Measurements from ENCODE around the gene GDPD3. TPM values are rescaled to one million over a fixed set of nuclear protein-coding genes. Genes with fewer than 3 reads are reported as not detected.

The GDPD3 gene
- total and polyA plus RNA-seq, 2 of the 13 experiments (the other 11 are each of a cell fraction or from before 2014, with no cell fraction given), result 18.7 to 20.6 TPM

GRCh38 chr16:30112197-30113030 lies 923 bp downstream of the GDPD3 start (continued):
- TF ChIP-seq AHR (CRISPR knock-in tag; IDR thresholded peaks at IDR 0.05) (peak; percentile 16; the same call in 1 of the 2 replicates), CENPT (CRISPR knock-in tag; IDR thresholded peaks at IDR 0.05; ENCODE audit: low read depth) (peak; percentile 93), SP2 (CRISPR knock-in tag; IDR thresholded peaks at IDR 0.05) (no peak; the same call in 1 of the 2 replicates), ZNF282 (IDR thresholded peaks at IDR 0.05; ENCODE audit: partially characterized antibody) (no peak), TBL1XR1 (IDR thresholded peaks at IDR 0.05; ENCODE audit: borderline replicate concordance, low read length, partially characterized antibody) (no peak), ZNF101 (CRISPR knock-in tag; IDR thresholded peaks at IDR 0.05; ENCODE audit: borderline replicate concordance, low read depth) (0 out of 2 replicates have a peak, but pooled peaks have one; percentile 5), ZNF782 (CRISPR knock-in tag; IDR thresholded peaks at IDR 0.05; ENCODE audit: borderline replicate concordance) (peak; percentile 81; the same call in 1 of the 2 replicates), NFE2L2 (IDR thresholded peaks at IDR 0.05; ENCODE audit: low read length) (0 out of 2 replicates have a peak, but pooled peaks have one; percentile 14), CSRNP1 (CRISPR knock-in tag; IDR thresholded peaks at IDR 0.05) (no peak), SSRP1 (CRISPR knock-in tag; IDR thresholded peaks at IDR 0.05) (peak; percentile 74; the same call in 1 of the 2 replicates), SALL2 (CRISPR knock-in tag; IDR thresholded peaks at IDR 0.05) (peak; percentile 60; the same call in 1 of the 2 replicates), ZNF710 (CRISPR knock-in tag; IDR thresholded peaks at IDR 0.05; ENCODE audit: borderline replicate concordance) (peak; percentile 70; the same call in 1 of the 2 replicates), TBP (CRISPR knock-in tag; IDR thresholded peaks at IDR 0.05) (no peak), ZBTB38 (CRISPR knock-in tag; IDR thresholded peaks at IDR 0.05) (peak; percentile 79; the same call in 1 of the 2 replicates), UBTF (CRISPR knock-in tag; IDR thresholded peaks at IDR 0.05) (peak; percentile 80), XRCC5 (optimal IDR thresholded peaks at IDR 0.05; ENCODE audit: low read length) (peak; percentile 96)
- TF ChIP-seq, protein P1, sequence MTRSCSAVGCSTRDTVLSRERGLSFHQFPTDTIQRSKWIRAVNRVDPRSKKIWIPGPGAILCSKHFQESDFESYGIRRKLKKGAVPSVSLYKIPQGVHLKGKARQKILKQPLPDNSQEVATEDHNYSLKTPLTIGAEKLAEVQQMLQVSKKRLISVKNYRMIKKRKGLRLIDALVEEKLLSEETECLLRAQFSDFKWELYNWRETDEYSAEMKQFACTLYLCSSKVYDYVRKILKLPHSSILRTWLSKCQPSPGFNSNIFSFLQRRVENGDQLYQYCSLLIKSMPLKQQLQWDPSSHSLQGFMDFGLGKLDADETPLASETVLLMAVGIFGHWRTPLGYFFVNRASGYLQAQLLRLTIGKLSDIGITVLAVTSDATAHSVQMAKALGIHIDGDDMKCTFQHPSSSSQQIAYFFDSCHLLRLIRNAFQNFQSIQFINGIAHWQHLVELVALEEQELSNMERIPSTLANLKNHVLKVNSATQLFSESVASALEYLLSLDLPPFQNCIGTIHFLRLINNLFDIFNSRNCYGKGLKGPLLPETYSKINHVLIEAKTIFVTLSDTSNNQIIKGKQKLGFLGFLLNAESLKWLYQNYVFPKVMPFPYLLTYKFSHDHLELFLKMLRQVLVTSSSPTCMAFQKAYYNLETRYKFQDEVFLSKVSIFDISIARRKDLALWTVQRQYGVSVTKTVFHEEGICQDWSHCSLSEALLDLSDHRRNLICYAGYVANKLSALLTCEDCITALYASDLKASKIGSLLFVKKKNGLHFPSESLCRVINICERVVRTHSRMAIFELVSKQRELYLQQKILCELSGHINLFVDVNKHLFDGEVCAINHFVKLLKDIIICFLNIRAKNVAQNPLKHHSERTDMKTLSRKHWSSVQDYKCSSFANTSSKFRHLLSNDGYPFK (CRISPR knock-in tag; IDR thresholded peaks at IDR 0.05; ENCODE audit: borderline replicate concordance), result peak; percentile 77; the same call in 1 of the 2 replicates
- TF ChIP-seq, protein P2, sequence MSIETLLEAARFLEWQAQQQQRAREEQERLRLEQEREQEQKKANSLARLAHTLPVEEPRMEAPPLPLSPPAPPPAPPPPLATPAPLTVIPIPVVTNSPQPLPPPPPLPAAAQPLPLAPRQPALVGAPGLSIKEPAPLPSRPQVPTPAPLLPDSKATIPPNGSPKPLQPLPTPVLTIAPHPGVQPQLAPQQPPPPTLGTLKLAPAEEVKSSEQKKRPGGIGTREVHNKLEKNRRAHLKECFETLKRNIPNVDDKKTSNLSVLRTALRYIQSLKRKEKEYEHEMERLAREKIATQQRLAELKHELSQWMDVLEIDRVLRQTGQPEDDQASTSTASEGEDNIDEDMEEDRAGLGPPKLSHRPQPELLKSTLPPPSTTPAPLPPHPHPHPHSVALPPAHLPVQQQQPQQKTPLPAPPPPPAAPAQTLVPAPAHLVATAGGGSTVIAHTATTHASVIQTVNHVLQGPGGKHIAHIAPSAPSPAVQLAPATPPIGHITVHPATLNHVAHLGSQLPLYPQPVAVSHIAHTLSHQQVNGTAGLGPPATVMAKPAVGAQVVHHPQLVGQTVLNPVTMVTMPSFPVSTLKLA (IDR thresholded peaks at IDR 0.05), result no peak

All from HepG2 (cell line).